T1000 (cell line): ENCODE results near the gene PLEKHG5.

ENCODE experiments used
- DNase-seq: peaks from one replicate; lab custom pipeline; 2025; ENCODE audit warnings: mixed read lengths; lab: John Stamatoyannopoulos, UW

The PLEKHG5 gene

GRCh38 chr1:6475381-6476133 is 15.9 kb downstream of the PLEKHG5 start:
- DNase-seq: peak; percentile 11

GRCh38 chr1:6474815-6475282 is 16.6 kb downstream of the PLEKHG5 start:
- no peak for DNase-seq

GRCh38 chr1:6473974-6474814 is 17.3 kb downstream of the PLEKHG5 start:
- no peak for DNase-seq

GRCh38 chr1:6473156-6473555 is 18.3 kb downstream of the PLEKHG5 start:
- no peak for DNase-seq

- no peak for DNase-seq
These were observed 19.1 kb downstream of the PLEKHG5 start for GRCh38 chr1:6472391-6472790.

GRCh38 chr1:6471970-6472368 is 19.5 kb downstream of the PLEKHG5 start:
- DNase-seq: no peak

GRCh38 chr1:6471086-6471969 is 20.1 kb downstream of the PLEKHG5 start:
- no peak for DNase-seq

- DNase-seq: no peak
These were observed 21.1 kb downstream of the PLEKHG5 start for GRCh38 chr1:6470132-6471085.

- no peak for DNase-seq
These were observed 22.6 kb downstream of the PLEKHG5 start for GRCh38 chr1:6468729-6469461.

GRCh38 chr1:6467744-6468688 is 23.5 kb downstream of the PLEKHG5 start:
- no peak for DNase-seq

- DNase-seq: no peak
These were observed 24.2 kb downstream of the PLEKHG5 start for GRCh38 chr1:6467224-6467623.

GRCh38 chr1:6466751-6467150 is 24.7 kb downstream of the PLEKHG5 start:
- DNase-seq: no peak

GRCh38 chr1:6466023-6466422 is 25.4 kb downstream of the PLEKHG5 start, which contains the start of gene TNFRSF25:
Gene TNFRSF25 (minus strand): TSS chr1:6466173. CDS start chr1:6466107, 66 bp downstream.
- no peak for DNase-seq

GRCh38 chr1:6465461-6466005 is 25.9 kb downstream of the PLEKHG5 start:
- no peak for DNase-seq

GRCh38 chr1:6464915-6465314 is 26.6 kb downstream of the PLEKHG5 start:
- DNase-seq: no peak

GRCh38 chr1:6464514-6464836 is 27.0 kb downstream of the PLEKHG5 start:
- DNase-seq: no peak

- DNase-seq: no peak
These were observed 28.4 kb downstream of the PLEKHG5 start for GRCh38 chr1:6463120-6463412.

- DNase-seq: no peak
These were observed 28.9 kb downstream of the PLEKHG5 start for GRCh38 chr1:6462412-6463119.
